ENCODE measurements around the gene GALE.

GALE gene

GRCh38 chr1:23799255-23799569 is 1.3 kb downstream of the GALE start:
- H3K4me2 ChIP-seq (ENCODE audit: low read length) = peak overlapping the region; percentile 93
- H3K9me3 ChIP-seq (ENCODE audit: low read length) = no peaks in the 10 kb centered on the region
- H3K27me3 ChIP-seq (ENCODE audit: insufficient read depth, low read length) = no peaks in the 10 kb centered on the region
- H3K9ac ChIP-seq (ENCODE audit: low read length) = peak overlapping the region; percentile 93; the same call in 1 of the 2 replicates
- H3K4me1 ChIP-seq (ENCODE audit: insufficient read depth, low read length, severe bottlenecking) = peaks cover 21% of the 10 kb centered on the region
- H3F3A ChIP-seq (ENCODE audit: insufficient read depth, low read length) = no peaks in the 10 kb centered on the region
- no peak overlapping the region for H2AFZ ChIP-seq (ENCODE audit: low read length)
- no peak for TF ChIP-seq EZH2 (IDR thresholded peaks at IDR 0.05; ENCODE audit: borderline replicate concordance, low read length)
- TF ChIP-seq, protein P1, sequence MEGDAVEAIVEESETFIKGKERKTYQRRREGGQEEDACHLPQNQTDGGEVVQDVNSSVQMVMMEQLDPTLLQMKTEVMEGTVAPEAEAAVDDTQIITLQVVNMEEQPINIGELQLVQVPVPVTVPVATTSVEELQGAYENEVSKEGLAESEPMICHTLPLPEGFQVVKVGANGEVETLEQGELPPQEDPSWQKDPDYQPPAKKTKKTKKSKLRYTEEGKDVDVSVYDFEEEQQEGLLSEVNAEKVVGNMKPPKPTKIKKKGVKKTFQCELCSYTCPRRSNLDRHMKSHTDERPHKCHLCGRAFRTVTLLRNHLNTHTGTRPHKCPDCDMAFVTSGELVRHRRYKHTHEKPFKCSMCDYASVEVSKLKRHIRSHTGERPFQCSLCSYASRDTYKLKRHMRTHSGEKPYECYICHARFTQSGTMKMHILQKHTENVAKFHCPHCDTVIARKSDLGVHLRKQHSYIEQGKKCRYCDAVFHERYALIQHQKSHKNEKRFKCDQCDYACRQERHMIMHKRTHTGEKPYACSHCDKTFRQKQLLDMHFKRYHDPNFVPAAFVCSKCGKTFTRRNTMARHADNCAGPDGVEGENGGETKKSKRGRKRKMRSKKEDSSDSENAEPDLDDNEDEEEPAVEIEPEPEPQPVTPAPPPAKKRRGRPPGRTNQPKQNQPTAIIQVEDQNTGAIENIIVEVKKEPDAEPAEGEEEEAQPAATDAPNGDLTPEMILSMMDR (IDR thresholded peaks at IDR 0.05; ENCODE audit: low read length) = no peak
- H3K27ac ChIP-seq (ENCODE audit: low read depth, low read length, poor library complexity, severe bottlenecking) = peak overlapping the region; percentile 18
- H3K4me3 ChIP-seq (ENCODE audit: low read depth, low read length, poor library complexity, severe bottlenecking) = peak overlapping the region; percentile 86
- no peaks in the 10 kb centered on the region for H3K9me2 ChIP-seq (ENCODE audit: low read depth, low read length)
- peaks cover 20% of the 10 kb centered on the region; the same call in 1 of the 2 replicates for H3K36me3 ChIP-seq (ENCODE audit: insufficient read depth, low read length)
- no peaks in the 10 kb centered on the region for H4K20me1 ChIP-seq (ENCODE audit: insufficient read depth, low read length)
- H3K79me2 ChIP-seq (ENCODE audit: insufficient read depth, low read length) = no peaks in the 10 kb centered on the region

- Histone ChIP-seq H3K9me3 (ENCODE audit: low read length) (no peaks in the 10 kb centered on the region), H3K4me1 (ENCODE audit: insufficient read depth, low read length, severe bottlenecking) (peaks cover 21% of the 10 kb centered on the region)
These were observed 1.9 kb downstream of the GALE start for GRCh38 chr1:23798662-23799142.

GRCh38 chr1:23797478-23798448 is 2.8 kb downstream of the GALE start:
- H3K36me3 ChIP-seq (ENCODE audit: insufficient read depth, low read length) = peaks cover 20% of the 10 kb centered on the region; the same call in 1 of the 2 replicates
- TF ChIP-seq, protein P1 (IDR thresholded peaks at IDR 0.05; ENCODE audit: low read length) = no peak
- no peak for TF ChIP-seq EZH2 (IDR thresholded peaks at IDR 0.05; ENCODE audit: borderline replicate concordance, low read length)
- no peaks in the 10 kb centered on the region for H3K27me3 ChIP-seq (ENCODE audit: insufficient read depth, low read length)

More at GRCh38 chr1:23798662-23799142, 1.9 kb downstream of the GALE start:
- Histone ChIP-seq H2AFZ (ENCODE audit: low read length) (no peak overlapping the region), H3K4me2 (ENCODE audit: low read length) (peak overlapping the region; percentile 93; the same call in 1 of the 2 replicates), H3K36me3 (ENCODE audit: insufficient read depth, low read length) (peaks cover 20% of the 10 kb centered on the region; the same call in 1 of the 2 replicates), H3K4me3 (ENCODE audit: low read depth, low read length, poor library complexity, severe bottlenecking) (no peak overlapping the region), H3K9ac (ENCODE audit: low read length) (no peak overlapping the region), H3K27me3 (ENCODE audit: insufficient read depth, low read length) (no peaks in the 10 kb centered on the region), H3F3A (ENCODE audit: insufficient read depth, low read length) (no peaks in the 10 kb centered on the region), H3K79me2 (ENCODE audit: insufficient read depth, low read length) (no peaks in the 10 kb centered on the region), H3K27ac (ENCODE audit: low read depth, low read length, poor library complexity, severe bottlenecking) (peak overlapping the region; percentile 18), H3K9me2 (ENCODE audit: low read depth, low read length) (no peaks in the 10 kb centered on the region), H4K20me1 (ENCODE audit: insufficient read depth, low read length) (no peaks in the 10 kb centered on the region)
- no peak for TF ChIP-seq EZH2 (IDR thresholded peaks at IDR 0.05; ENCODE audit: borderline replicate concordance, low read length)
- TF ChIP-seq, protein P1 (IDR thresholded peaks at IDR 0.05; ENCODE audit: low read length) = peak; percentile 52

More at GRCh38 chr1:23797478-23798448, 2.8 kb downstream of the GALE start:
- Histone ChIP-seq H3K4me1 (ENCODE audit: insufficient read depth, low read length, severe bottlenecking) (peaks cover 26% of the 10 kb centered on the region), H3K4me2 (ENCODE audit: low read length) (no peak overlapping the region), H3F3A (ENCODE audit: insufficient read depth, low read length) (no peaks in the 10 kb centered on the region), H2AFZ (ENCODE audit: low read length) (no peak overlapping the region), H3K4me3 (ENCODE audit: low read depth, low read length, poor library complexity, severe bottlenecking) (no peak overlapping the region), H3K27ac (ENCODE audit: low read depth, low read length, poor library complexity, severe bottlenecking) (no peak overlapping the region), H3K79me2 (ENCODE audit: insufficient read depth, low read length) (no peaks in the 10 kb centered on the region), H3K9me2 (ENCODE audit: low read depth, low read length) (no peaks in the 10 kb centered on the region), H4K20me1 (ENCODE audit: insufficient read depth, low read length) (no peaks in the 10 kb centered on the region), H3K9me3 (ENCODE audit: low read length) (no peaks in the 10 kb centered on the region), H3K9ac (ENCODE audit: low read length) (no peak overlapping the region)

All from OCI-LY1 (cell line).